GM23338 (cell line): ENCODE measurements around the gene RGL2. TPM values are rescaled to one million over a fixed set of nuclear protein-coding genes. Genes with fewer than 3 reads are reported as not detected.

Source experiments
- ATAC-seq: fragments of 200-7000 bp; cut with Tn5 transposase; 3 replicates; pipeline ENCODE4 v1.9.1; 2020
- DNase-seq: peaks from one replicate; pipeline ENCODE4 v3.0.0-alpha.2; 2015; ENCODE audit warnings: low spot score
- H2AFZ ChIP-seq: fragments of 200-600 bp; sonication (generic); 2 replicates; pipeline ENCODE4 v1.8.0; 2016; ENCODE audit warnings: antibody characterized with exemption, mild to moderate bottlenecking, moderate library complexity
- H3F3A ChIP-seq: fragments of 200-600 bp; sonication (generic); replicated peaks from 2 replicates; pipeline ENCODE4 v1.8.0; 2017; ENCODE audit warnings: antibody characterized with exemption, mixed run types, low read depth
- H3K27ac ChIP-seq: fragments of 200-600 bp; sonication (generic); 2 replicates; pipeline ENCODE4 v1.6.1; 2016; ENCODE audit warnings: low read depth
- H3K27me3 ChIP-seq: fragments of 200-600 bp; sonication (generic); 2 replicates; pipeline ENCODE4 v1.8.0; 2016; ENCODE audit warnings: mild to moderate bottlenecking, mixed run types, moderate library complexity; ENCODE audit not compliant: insufficient read depth
- H3K36me3 ChIP-seq: fragments of 200-600 bp; sonication (generic); 2 replicates; pipeline ENCODE4 v1.8.0; 2016; ENCODE audit warnings: mild to moderate bottlenecking; ENCODE audit not compliant: insufficient read depth
- H3K4me1 ChIP-seq: fragments of 200-600 bp; sonication (generic); 2 replicates; pipeline ENCODE4 v1.8.0; 2016; ENCODE audit warnings: mild to moderate bottlenecking, moderate library complexity; ENCODE audit not compliant: insufficient read depth
- H3K4me2 ChIP-seq: fragments of 200-600 bp; sonication (generic); 2 replicates; pipeline ENCODE4 v1.7.1; 2017; ENCODE audit warnings: mixed run types
- H3K4me3 ChIP-seq: fragments of 200-600 bp; sonication (generic); 2 replicates; pipeline ENCODE4 v1.6.1; 2016; ENCODE audit warnings: mixed run types
- H3K79me2 ChIP-seq: fragments of 200-600 bp; sonication (generic); replicated peaks from 2 replicates; pipeline ENCODE4 v1.8.0; 2017; ENCODE audit warnings: mild to moderate bottlenecking; ENCODE audit not compliant: insufficient read depth
- H3K9me2 ChIP-seq: fragments of 200-600 bp; sonication (generic); 2 replicates; pipeline ENCODE4 v1.8.0; 2017; ENCODE audit not compliant: insufficient read depth
- H4K20me1 ChIP-seq: fragments of 200-600 bp; sonication (generic); replicated peaks from 2 replicates; pipeline ENCODE4 v1.8.0; 2017; ENCODE audit warnings: mild to moderate bottlenecking; ENCODE audit not compliant: insufficient read depth
- H3K27ac Mint-ChIP-seq: 2 replicates; pipeline ENCODE4 v1.8.0; 2020; ENCODE audit warnings: inconsistent platforms, mild to moderate bottlenecking, moderate library complexity, mixed read lengths
- H3K27me3 Mint-ChIP-seq: 3 replicates; pipeline ENCODE4 v1.8.0; 2022; ENCODE audit warnings: low read depth, mild to moderate bottlenecking, moderate library complexity, mixed read lengths, inconsistent platforms; ENCODE audit not compliant: insufficient read depth, poor library complexity
- H3K36me3 Mint-ChIP-seq: 3 replicates; pipeline ENCODE4 v1.8.0; 2021; ENCODE audit warnings: low read depth, mild to moderate bottlenecking, inconsistent platforms, moderate library complexity, mixed read lengths
- H3K4me1 Mint-ChIP-seq: 3 replicates; pipeline ENCODE4 v1.8.0; 2020; ENCODE audit warnings: mild to moderate bottlenecking, inconsistent platforms, mixed read lengths
- H3K4me3 Mint-ChIP-seq: 3 replicates; pipeline ENCODE4 v1.8.0; 2021; ENCODE audit warnings: moderate library complexity, mild to moderate bottlenecking, inconsistent platforms, mixed read lengths
- H3K9me3 Mint-ChIP-seq: 3 replicates; pipeline ENCODE4 v1.8.0; 2020; ENCODE audit warnings: moderate library complexity, mild to moderate bottlenecking, inconsistent platforms, mixed read lengths
- CREB1 ChIP-seq: fragments of 250-450 bp; sonication (Bioruptor Pico); IDR thresholded peaks from 2 replicates; pipeline ENCODE4 v1.5.0; 2020; ENCODE audit warnings: low read depth, mild to moderate bottlenecking, moderate library complexity
- CTCF ChIP-seq, 2 experiments: fragments of 200-600 bp in 1 of 2; sonication (generic) in 1 of 2; conservative IDR thresholded peaks; 2 replicates each; pipeline versions ENCODE4 v1.5.1 to v1.6.1; 2016 to 2017; ENCODE audit warnings: antibody characterized with exemption in 2 of 2, low read depth in 2 of 2, mild to moderate bottlenecking in 2 of 2, moderate library complexity in 1 of 2
- EZH2 ChIP-seq: fragments of 200-600 bp; sonication (generic); IDR thresholded peaks from one replicate; pipeline ENCODE4 v1.8.0; 2017; ENCODE audit warnings: antibody characterized with exemption, mild to moderate bottlenecking, low read depth; ENCODE audit not compliant: unreplicated experiment
- NANOG ChIP-seq: IDR thresholded peaks from 2 replicates; pipeline ENCODE4 v1.6.1; 2016; ENCODE audit warnings: antibody characterized with exemption, borderline replicate concordance
- POLR2AphosphoS5 ChIP-seq: IDR thresholded peaks from 2 replicates; pipeline ENCODE4 v1.6.1; 2016; ENCODE audit warnings: antibody characterized with exemption, low read depth
- REST ChIP-seq: IDR thresholded peaks from one replicate; pipeline ENCODE4 v1.6.1; 2018; ENCODE audit warnings: antibody characterized with exemption; ENCODE audit not compliant: unreplicated experiment
- STAT1 ChIP-seq: IDR thresholded peaks from one replicate; pipeline ENCODE4 v1.6.1; 2016; ENCODE audit warnings: antibody characterized with exemption; ENCODE audit not compliant: unreplicated experiment
- ZNF331 ChIP-seq: fragments of 250-450 bp; sonication (Bioruptor Pico); IDR thresholded peaks from 2 replicates; pipeline ENCODE4 v1.5.0; 2020; ENCODE audit warnings: low read depth, mild to moderate bottlenecking, moderate library complexity
- polyA plus RNA-seq: library from polyadenylated mRNA; unstranded; fragments of >200 nt; fragmentation: Nextera tagmentation; extraction: Ambion mirVana; gene quantifications from 2 replicates; pipeline ENCODE4 v1.2.1, GENCODE V29; 2016
- total RNA-seq: library from RNA; depleted of rRNA; stranded (reverse); fragments of >200 nt; shearing (Covaris generic); gene quantifications from 2 replicates; pipeline ENCODE4 v1.2.3, GENCODE V29; 2014

The RGL2 gene
- total and polyA plus RNA-seq, 2 experiments from 2014 or later: 28.0 to 52.2 TPM

GRCh38 chr6:33312361-33313104 is 13.8 kb upstream of the RGL2 start:
- Histone ChIP-seq H4K20me1 (no peaks in the 10 kb centered on the region; the same call in 1 of the 2 replicates), H2AFZ (peak overlapping the region; percentile 80), H3K79me2 (0 out of 2 replicates have a peak, but pooled peaks cover 6% of the 10 kb centered on the region), H3K4me1 (peaks cover 20% of the 10 kb centered on the region), H3K27me3 (no peaks in the 10 kb centered on the region), H3K36me3 (no peaks in the 10 kb centered on the region), H3K4me3 (peak overlapping the region; percentile 91), H3K9me2 (no peaks in the 10 kb centered on the region), H3F3A (peaks cover 10% of the 10 kb centered on the region), H3K4me2 (peak overlapping the region; percentile 99), H3K27ac (peak overlapping the region; percentile 15; the same call in 1 of the 2 replicates)
- ATAC-seq: peak; percentile 56
- H3K27ac Mint-ChIP-seq: no peak overlapping the region; the same call in 1 of the 2 replicates
- H3K36me3 Mint-ChIP-seq: no peaks in the 10 kb centered on the region
- TF ChIP-seq POLR2AphosphoS5 (peak; percentile 28), CTCF (conservative IDR thresholded peaks at IDR 0.05; ENCODE audit: low read depth in 2 of 2) (0 out of 4 replicates have a peak, but pooled peaks of 1 of the 2 experiments have one; percentile 14), NANOG (no peak)
- peak overlapping the region; percentile 92 for H3K4me3 Mint-ChIP-seq
- DNase-seq: peak; percentile 97
- H3K9me3 Mint-ChIP-seq: no peaks in the 10 kb centered on the region; the same call in 2 of the 3 replicates
- H3K27me3 Mint-ChIP-seq: peaks cover 20% of the 10 kb centered on the region
- peaks cover 35% of the 10 kb centered on the region for H3K4me1 Mint-ChIP-seq

- DNase-seq (no peak), ATAC-seq (no peak)
- peaks cover 15% of the 10 kb centered on the region for H3K79me2 ChIP-seq
- H2AFZ ChIP-seq: no peak overlapping the region
- H3K4me3 ChIP-seq: no peak overlapping the region
- peaks cover 14% of the 10 kb centered on the region for H3K27me3 Mint-ChIP-seq
- no peaks in the 10 kb centered on the region for H3K9me3 Mint-ChIP-seq
- H3K36me3 Mint-ChIP-seq: peaks cover 3% of the 10 kb centered on the region; the same call in 1 of the 3 replicates
- no peaks in the 10 kb centered on the region for H3K9me2 ChIP-seq
- H4K20me1 ChIP-seq: peaks cover 11% of the 10 kb centered on the region
- H3K4me3 Mint-ChIP-seq: no peak overlapping the region
- no peaks in the 10 kb centered on the region for H3K36me3 ChIP-seq
- H3K27ac Mint-ChIP-seq: no peak overlapping the region
- H3K4me1 ChIP-seq: no peaks in the 10 kb centered on the region; the same call in 1 of the 2 replicates
- H3F3A ChIP-seq: no peaks in the 10 kb centered on the region
- H3K4me1 Mint-ChIP-seq: no peaks in the 10 kb centered on the region
- H3K27ac ChIP-seq: no peak overlapping the region
- no peaks in the 10 kb centered on the region for H3K27me3 ChIP-seq
- no peak overlapping the region for H3K4me2 ChIP-seq
- TF ChIP-seq NANOG (no peak), STAT1 (no peak), CREB1 (no peak), EZH2 (no peak), ZNF331 (CRISPR knock-in tag) (no peak), REST (no peak), CTCF (conservative IDR thresholded peaks at IDR 0.05; ENCODE audit: low read depth in 2 of 2) (no peak)
Measured at GRCh38 chr6:33306356-33306755, 7.6 kb upstream of the RGL2 start.
